H1 (cell line): ENCODE results near the gene MYH2. TPM values are rescaled to one million over a fixed set of nuclear protein-coding genes. Genes with fewer than 3 reads are reported as not detected.

Experiments
- E2F6 ChIP-seq: IDR thresholded peaks from 2 replicates; pipeline ENCODE4 v1.6.1; 2012; ENCODE audit warnings: inconsistent platforms
- JUND ChIP-seq: IDR thresholded peaks from 2 replicates; pipeline ENCODE4 v1.6.1; 2011; ENCODE audit warnings: mild to moderate bottlenecking, improper control_type of control experiment, low read length
- KDM5A ChIP-seq: fragments of 200-600 bp; IDR thresholded peaks from 2 replicates; pipeline ENCODE4 v1.7.1; 2012; ENCODE audit warnings: mild to moderate bottlenecking, low read length, inconsistent platforms, mixed read lengths
- SAP30 ChIP-seq: fragments of 300-600 bp; sonication (generic); IDR thresholded peaks from 2 replicates; pipeline ENCODE4 v1.7.1; 2012; ENCODE audit warnings: low read length, moderate library complexity, mild to moderate bottlenecking, inconsistent platforms; ENCODE audit not compliant: insufficient read depth, insufficient replicate concordance
- SRF ChIP-seq: IDR thresholded peaks from 2 replicates; pipeline ENCODE4 v1.6.1; 2011; ENCODE audit warnings: mild to moderate bottlenecking, low read depth, low read length, moderate library complexity
- TBP ChIP-seq: IDR thresholded peaks from 2 replicates; pipeline ENCODE4 v1.6.1; 2011; ENCODE audit warnings: low read depth, low read length, improper control_type of control experiment
- polyA plus RNA-seq, 7 experiments: library from polyadenylated mRNA; depleted of rRNA in 3 of 7; stranded (reverse) in 5 of 7; unstranded in 2 of 7; fragments of >200 nt in 5 of 7; fragments of 200-250 nt in 2 of 7; gene quantifications; 1 replicate in 5 of 7; 2 replicates in 1 of 7; 4 replicates in 1 of 7; pipeline versions ENCODE4 v1.2.1 to v1.2.3, GENCODE V29; 2011 to 2013; ENCODE audit warnings: missing spikeins in 2 of 7, mixed read lengths in 2 of 7
- total RNA-seq: library from RNA; stranded (reverse); fragmentation: NEBNext Ultra II Directional; extraction: Animal tissue kit (Norgen Biotek cat#: 25700); gene quantifications from 2 replicates; pipeline ENCODE4 v1.2.1, GENCODE V29; 2021

The MYH2 gene
- total and polyA plus RNA-seq, 2 of the 8 experiments (the other 6 are each of a cell fraction or from before 2014, with no cell fraction given): 1.0 to 9.0 TPM

- TF ChIP-seq E2F6 (no peak), SAP30 (no peak), JUND (no peak), KDM5A (no peak), TBP (no peak), SRF (no peak)
- TF ChIP-seq, all 59 proteins: peak for 0
Measured at GRCh38 chr17:10574324-10574723, 24.9 kb upstream of the MYH2 start (continued).
